ENCODE measurements around the gene ZNF438.
"Not testable (repeated sequence)": the region's sequence is repeated elsewhere in the genome, so short reads cannot be mapped to it uniquely, and the experiment has no call there.

Gene ZNF438

GRCh38 chr10:30959836-30960210 is 71.8 kb downstream of the ZNF438 start:
- H3K27me3 ChIP-seq (ENCODE audit: insufficient read depth, poor library complexity, severe bottlenecking), result no peaks in the 10 kb centered on the region
- H3K4me3 ChIP-seq (replicated peaks; ENCODE audit: insufficient read depth, low read length), result no peak overlapping the region
- TF ChIP-seq POLR2AphosphoS5 (IDR thresholded peaks at IDR 0.05; ENCODE audit: low read depth), result no peak
- TF ChIP-seq CTCF (IDR thresholded peaks at IDR 0.05; ENCODE audit: insufficient read depth, low read length), result no peak
- no peak for TF ChIP-seq REST (IDR thresholded peaks at IDR 0.05; ENCODE audit: insufficient replicate concordance, low read depth)
- TF ChIP-seq GABPA (IDR thresholded peaks at IDR 0.05; ENCODE audit: low read depth), result no peak
- TF ChIP-seq SPI1 (IDR thresholded peaks at IDR 0.05; ENCODE audit: borderline replicate concordance, low read depth), result no peak
- DNase-seq (ENCODE audit: low read depth in 1 of 2, low spot score in 1 of 2), result no peak
- no peak overlapping the region for H3K27ac ChIP-seq (replicated peaks)

- H3K4me3 ChIP-seq (replicated peaks; ENCODE audit: insufficient read depth, low read length); DNase-seq (ENCODE audit: low read depth in 1 of 2, low spot score in 1 of 2); H3K27me3 ChIP-seq (ENCODE audit: insufficient read depth, poor library complexity, severe bottlenecking); H3K27ac ChIP-seq (replicated peaks): not testable (repeated sequence)
Measured at GRCh38 chr10:30949218-30949617, 82.4 kb downstream of the ZNF438 start.

GRCh38 chr10:30944005-30944404 is 87.7 kb downstream of the ZNF438 start:
- no peak for TF ChIP-seq REST (IDR thresholded peaks at IDR 0.05; ENCODE audit: insufficient replicate concordance, low read depth)
- TF ChIP-seq GABPA (IDR thresholded peaks at IDR 0.05; ENCODE audit: low read depth), result no peak
- no peak for TF ChIP-seq SPI1 (IDR thresholded peaks at IDR 0.05; ENCODE audit: borderline replicate concordance, low read depth)
- no peak for TF ChIP-seq CTCF (IDR thresholded peaks at IDR 0.05; ENCODE audit: insufficient read depth, low read length)
- no peak for TF ChIP-seq POLR2AphosphoS5 (IDR thresholded peaks at IDR 0.05; ENCODE audit: low read depth)
- H3K27me3 ChIP-seq (ENCODE audit: insufficient read depth, poor library complexity, severe bottlenecking), result no peaks in the 10 kb centered on the region
- H3K27ac ChIP-seq (replicated peaks), result no peak overlapping the region
- no peak overlapping the region for H3K4me3 ChIP-seq (replicated peaks; ENCODE audit: insufficient read depth, low read length)
- peak in 1 of 2 experiments; percentile 17 for DNase-seq (ENCODE audit: low read depth in 1 of 2, low spot score in 1 of 2)

- no peak overlapping the region for H3K4me3 ChIP-seq (replicated peaks; ENCODE audit: insufficient read depth, low read length)
- H3K27ac ChIP-seq (replicated peaks), result no peak overlapping the region
- no peaks in the 10 kb centered on the region for H3K27me3 ChIP-seq (ENCODE audit: insufficient read depth, poor library complexity, severe bottlenecking)
- no peak for DNase-seq (ENCODE audit: low read depth in 1 of 2, low spot score in 1 of 2)
- no peak for TF ChIP-seq SPI1 (IDR thresholded peaks at IDR 0.05; ENCODE audit: borderline replicate concordance, low read depth)
- TF ChIP-seq POLR2AphosphoS5 (IDR thresholded peaks at IDR 0.05; ENCODE audit: low read depth), result no peak
- TF ChIP-seq GABPA (IDR thresholded peaks at IDR 0.05; ENCODE audit: low read depth), result no peak
- TF ChIP-seq REST (IDR thresholded peaks at IDR 0.05; ENCODE audit: insufficient replicate concordance, low read depth), result no peak
- TF ChIP-seq CTCF (IDR thresholded peaks at IDR 0.05; ENCODE audit: insufficient read depth, low read length), result no peak
Measured at GRCh38 chr10:30943451-30943850, 88.2 kb downstream of the ZNF438 start.
